ENCODE results near the gene SRA1. TPM values are rescaled to one million over a fixed set of nuclear protein-coding genes. Genes with fewer than 3 reads are reported as not detected.

SRA1 gene
- total RNA-seq, 1 donor from 2014 or later = 15.1 TPM

DNA sequence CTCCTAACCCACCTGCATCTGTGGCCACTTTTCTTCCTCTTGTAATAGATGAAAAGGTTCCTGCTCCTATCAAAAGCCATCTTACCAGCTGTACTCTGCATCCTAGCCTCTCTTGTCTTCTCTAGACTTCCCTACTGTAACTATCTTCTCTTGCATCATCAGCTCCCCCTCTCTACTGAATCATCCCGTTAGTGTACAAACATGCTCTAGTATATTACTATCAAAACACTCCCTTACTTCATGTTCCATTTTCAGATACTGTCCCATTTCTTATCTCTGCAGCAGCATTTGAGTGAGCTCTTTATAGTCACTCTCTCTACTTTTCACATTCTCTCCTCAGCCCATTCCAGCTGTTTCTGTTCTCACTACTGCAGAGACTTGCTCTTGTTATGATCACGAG lies 2.8 kb downstream of the SRA1 start:
- no peak overlapping the region for H3K4me3 ChIP-seq (ENCODE audit: low read length in 3 of 3)
- H3K36me3 ChIP-seq (ENCODE audit: control insufficient read depth in 3 of 3, insufficient read depth in 3 of 3, low read length in 3 of 3) = peaks cover 20 to 37% (median 25%) of the 10 kb centered on the region in 3 donors
- peaks cover 29 to 46% (median 35%) of the 10 kb centered on the region in 3 donors for H3K4me1 ChIP-seq (ENCODE audit: control insufficient read depth in 3 of 3, insufficient read depth in 3 of 3, low read length in 3 of 3)
- no peak overlapping the region for H3K27ac ChIP-seq (ENCODE audit: low read depth, low read length)
- H3K27me3 ChIP-seq (ENCODE audit: control insufficient read depth in 3 of 3, insufficient read depth in 3 of 3, low read length in 3 of 3) = no peaks in the 10 kb centered on the region
- H3K9me3 ChIP-seq (ENCODE audit: control insufficient read depth in 3 of 3, low read length in 3 of 3) = no peaks in the 10 kb centered on the region
- H3K9ac ChIP-seq (ENCODE audit: low read depth in 1 of 3, low read length in 3 of 3) = no peak overlapping the region

DNA sequence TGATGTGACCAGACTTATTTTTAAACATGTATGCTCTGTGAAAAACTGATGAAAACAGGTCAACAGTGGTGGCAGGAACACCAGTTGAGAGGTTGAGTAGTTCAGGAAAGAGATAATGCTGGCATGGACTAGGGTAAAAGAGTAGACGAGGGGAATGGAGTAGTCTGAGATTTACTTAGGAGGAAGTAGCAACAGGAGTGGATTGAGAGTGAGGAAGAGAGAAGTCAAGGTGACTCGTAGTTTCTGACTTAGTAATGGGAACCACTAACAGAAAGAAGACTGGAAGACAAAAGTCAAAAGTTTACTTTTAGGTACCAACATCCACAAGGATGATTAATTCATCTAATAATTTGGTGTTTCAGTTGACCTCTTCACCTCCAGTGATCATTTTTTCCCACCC lies 3.6 kb downstream of the SRA1 start:
- Histone ChIP-seq H3K27ac (ENCODE audit: low read depth, low read length) (no peak overlapping the region), H3K27me3 (ENCODE audit: control insufficient read depth in 3 of 3, insufficient read depth in 3 of 3, low read length in 3 of 3) (no peaks in the 10 kb centered on the region), H3K4me1 (ENCODE audit: control insufficient read depth in 3 of 3, insufficient read depth in 3 of 3, low read length in 3 of 3) (peaks cover 37 to 54% (median 43%) of the 10 kb centered on the region in 3 donors), H3K9me3 (ENCODE audit: control insufficient read depth in 3 of 3, low read length in 3 of 3) (no peaks in the 10 kb centered on the region), H3K36me3 (ENCODE audit: control insufficient read depth in 3 of 3, insufficient read depth in 3 of 3, low read length in 3 of 3) (peaks cover 17 to 35% (median 25%) of the 10 kb centered on the region in 3 donors), H3K4me3 (ENCODE audit: low read length in 3 of 3) (no peak overlapping the region), H3K9ac (ENCODE audit: low read depth in 1 of 3, low read length in 3 of 3) (no peak overlapping the region)

- Histone ChIP-seq H3K9ac (ENCODE audit: low read depth in 1 of 3, low read length in 3 of 3) (no peak overlapping the region), H3K4me1 (ENCODE audit: control insufficient read depth in 3 of 3, insufficient read depth in 3 of 3, low read length in 3 of 3) (peaks cover 48 to 64% (median 51%) of the 10 kb centered on the region in 3 donors), H3K9me3 (ENCODE audit: control insufficient read depth in 3 of 3, low read length in 3 of 3) (no peaks in the 10 kb centered on the region), H3K27ac (ENCODE audit: low read depth, low read length) (no peak overlapping the region), H3K36me3 (ENCODE audit: control insufficient read depth in 3 of 3, insufficient read depth in 3 of 3, low read length in 3 of 3) (peaks cover 14 to 29% (median 25%) of the 10 kb centered on the region in 3 donors), H3K4me3 (ENCODE audit: low read length in 3 of 3) (no peak overlapping the region), H3K27me3 (ENCODE audit: control insufficient read depth in 3 of 3, insufficient read depth in 3 of 3, low read length in 3 of 3) (no peaks in the 10 kb centered on the region)
These were observed 5.4 kb downstream of the SRA1 start for GRCh38 chr5:140551872-140552271.

GRCh38 chr5:140550147-140551079 lies 6.9 kb downstream of the SRA1 start:
- Histone ChIP-seq H3K9me3 (ENCODE audit: control insufficient read depth in 3 of 3, low read length in 3 of 3) (no peaks in the 10 kb centered on the region), H3K27ac (ENCODE audit: low read depth, low read length) (peak overlapping the region; percentile 99), H3K4me1 (ENCODE audit: control insufficient read depth in 3 of 3, insufficient read depth in 3 of 3, low read length in 3 of 3) (peaks cover 45 to 61% (median 47%) of the 10 kb centered on the region in 3 donors), H3K4me3 (ENCODE audit: low read length in 3 of 3) (no peak overlapping the region), H3K9ac (ENCODE audit: low read depth in 1 of 3, low read length in 3 of 3) (peak overlapping the region in 2 of 3 donors; percentile 94 to 97), H3K27me3 (ENCODE audit: control insufficient read depth in 3 of 3, insufficient read depth in 3 of 3, low read length in 3 of 3) (no peaks in the 10 kb centered on the region), H3K36me3 (ENCODE audit: control insufficient read depth in 3 of 3, insufficient read depth in 3 of 3, low read length in 3 of 3) (peaks cover 14 to 29% (median 25%) of the 10 kb centered on the region in 3 donors)

DNA sequence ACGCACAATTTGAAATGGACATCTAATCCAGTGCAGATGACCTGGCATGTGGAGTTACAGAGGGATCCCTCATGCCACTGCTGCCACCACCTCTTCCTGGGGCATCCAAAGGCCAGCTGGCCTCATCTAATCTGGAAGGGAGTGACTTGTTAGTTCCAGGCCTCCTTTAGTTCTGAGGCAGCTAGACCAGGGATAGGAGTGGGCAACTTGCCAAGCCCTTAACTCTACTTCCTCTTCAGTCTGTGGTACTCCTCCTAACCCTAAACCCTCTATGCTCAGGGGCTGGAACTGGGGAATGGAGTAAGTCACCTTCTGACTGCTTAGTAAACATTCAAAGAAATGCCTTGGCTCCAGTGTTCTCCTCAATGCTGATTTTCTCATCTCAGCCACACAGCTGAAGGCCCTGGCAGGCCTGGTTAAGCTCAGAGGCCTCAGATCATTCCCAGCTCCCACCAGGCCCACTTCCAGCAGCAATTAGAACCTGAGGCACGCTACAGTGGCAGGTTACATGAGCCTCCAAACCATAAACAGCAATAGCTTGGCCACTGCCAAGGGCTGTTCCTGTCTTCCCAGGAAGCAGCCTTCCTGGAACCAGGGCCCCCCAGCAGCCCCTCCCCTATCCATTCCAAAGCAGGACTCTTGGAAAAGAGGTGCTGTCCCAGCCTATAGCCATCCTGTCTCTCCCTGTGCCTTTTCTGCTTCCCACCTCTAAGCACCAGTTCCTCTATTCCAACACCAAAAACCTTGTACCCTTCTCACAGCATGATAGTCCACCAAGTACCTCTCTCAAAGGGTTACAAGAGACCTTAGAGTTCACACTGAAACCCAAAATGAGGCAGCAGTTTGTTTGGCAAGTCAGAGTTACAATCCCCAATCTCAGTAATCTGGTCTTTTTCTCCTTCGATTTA lies 7.8 kb downstream of the SRA1 start:
- peaks cover 14 to 34% (median 31%) of the 10 kb centered on the region in 3 donors for H3K36me3 ChIP-seq (ENCODE audit: control insufficient read depth in 3 of 3, insufficient read depth in 3 of 3, low read length in 3 of 3)
- H3K4me3 ChIP-seq (ENCODE audit: low read length in 3 of 3) = peak overlapping the region in 1 of 3 donors; percentile 41
- peaks cover 43 to 54% (median 47%) of the 10 kb centered on the region in 3 donors for H3K4me1 ChIP-seq (ENCODE audit: control insufficient read depth in 3 of 3, insufficient read depth in 3 of 3, low read length in 3 of 3)

DNA sequence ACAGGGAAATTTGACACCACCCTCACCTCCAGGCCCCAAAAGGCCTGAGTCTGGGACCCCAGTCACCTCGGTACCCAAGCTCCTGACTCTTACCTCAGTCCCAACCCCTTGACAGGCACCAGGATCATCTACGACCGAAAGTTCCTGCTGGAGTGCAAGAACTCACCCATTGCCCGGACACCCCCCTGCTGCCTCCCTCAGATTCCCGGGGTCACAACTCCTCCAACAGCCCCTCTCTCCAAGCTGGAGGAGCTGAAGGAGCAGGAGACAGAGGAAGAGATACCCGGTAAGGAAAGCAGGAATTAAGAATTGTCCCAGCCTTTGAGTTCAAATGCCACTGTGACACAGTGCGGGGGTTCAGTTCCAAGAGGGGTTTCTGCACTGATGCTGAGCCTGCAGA lies 8.5 kb downstream of the SRA1 start:
- H3K36me3 ChIP-seq (ENCODE audit: control insufficient read depth in 3 of 3, insufficient read depth in 3 of 3, low read length in 3 of 3) = peaks cover 14 to 39% (median 34%) of the 10 kb centered on the region in 3 donors
- peak overlapping the region; percentile 80 to 84 (median 83) for H3K4me3 ChIP-seq (ENCODE audit: low read length in 3 of 3)
- H3K9me3 ChIP-seq (ENCODE audit: control insufficient read depth in 3 of 3, low read length in 3 of 3) = no peaks in the 10 kb centered on the region
- H3K4me1 ChIP-seq (ENCODE audit: control insufficient read depth in 3 of 3, insufficient read depth in 3 of 3, low read length in 3 of 3) = peaks cover 41 to 50% (median 47%) of the 10 kb centered on the region in 3 donors
- no peaks in the 10 kb centered on the region for H3K27me3 ChIP-seq (ENCODE audit: control insufficient read depth in 3 of 3, insufficient read depth in 3 of 3, low read length in 3 of 3)
- H3K9ac ChIP-seq (ENCODE audit: low read depth in 1 of 3, low read length in 3 of 3) = peak overlapping the region; percentile 94 to 97 (median 95)
- H3K27ac ChIP-seq (ENCODE audit: low read depth, low read length) = peak overlapping the region; percentile 99

More for the DNA sequence above, 7.8 kb downstream of the SRA1 start:
- Histone ChIP-seq H3K27me3 (ENCODE audit: control insufficient read depth in 3 of 3, insufficient read depth in 3 of 3, low read length in 3 of 3) (no peaks in the 10 kb centered on the region), H3K9me3 (ENCODE audit: control insufficient read depth in 3 of 3, low read length in 3 of 3) (no peaks in the 10 kb centered on the region), H3K9ac (ENCODE audit: low read depth in 1 of 3, low read length in 3 of 3) (peak overlapping the region; percentile 94 to 97 (median 95)), H3K27ac (ENCODE audit: low read depth, low read length) (peak overlapping the region; percentile 99)

- H3K9me3 ChIP-seq (ENCODE audit: control insufficient read depth in 3 of 3, low read length in 3 of 3) = no peaks in the 10 kb centered on the region
These were observed 9.0 kb downstream of the SRA1 start for GRCh38 chr5:140548300-140548688.

DNA sequence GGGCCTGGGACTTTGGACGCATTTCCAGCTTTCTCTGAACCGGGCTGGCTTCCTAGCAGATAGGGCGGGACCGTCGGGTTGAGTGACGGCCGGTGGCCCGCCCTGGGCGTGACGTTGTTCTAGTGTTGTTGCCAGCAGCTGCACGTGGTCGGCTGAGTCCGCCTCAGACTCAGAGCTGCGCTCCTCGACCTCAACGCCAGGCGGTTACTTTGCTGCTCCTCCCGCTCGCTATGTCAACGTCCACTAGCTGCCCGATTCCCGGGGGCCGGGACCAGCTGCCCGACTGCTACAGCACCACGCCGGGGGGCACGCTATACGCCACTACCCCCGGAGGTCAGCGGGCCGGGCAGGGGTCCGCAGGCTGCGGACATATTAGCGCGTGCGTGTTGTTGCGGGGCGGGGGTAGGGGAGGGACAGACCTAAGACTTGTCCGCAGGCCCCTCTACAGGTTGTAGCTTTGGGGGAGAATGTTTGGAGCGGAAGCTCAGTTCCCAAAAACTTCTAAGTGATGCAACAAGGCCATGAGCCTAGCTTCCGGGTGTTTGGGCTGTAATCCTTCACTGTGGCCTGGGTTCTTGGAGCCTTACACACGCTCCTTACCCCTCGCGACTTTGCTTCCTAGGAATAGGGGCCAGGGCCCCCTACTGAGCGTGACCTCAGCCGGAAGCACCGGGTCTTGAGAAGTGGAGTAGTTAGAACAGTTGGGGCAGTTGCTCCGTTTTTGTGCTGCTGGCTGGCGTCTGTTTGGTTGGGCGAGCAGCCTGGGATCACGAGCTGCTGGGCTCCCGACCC lies 9.6 kb downstream of the SRA1 start, which contains the start of gene EIF4EBP3:
EIF4EBP3 (plus strand) TSS at position 155 of the 792 bp plus-strand sequence; CDS start at position 231, 76 bp downstream.
- peak within 1 kb of the TSS; percentile 99 for H3K27ac ChIP-seq (ENCODE audit: low read depth, low read length)
- peaks cover 41 to 47% (median 46%) of the 10 kb centered on the region in 3 donors for H3K4me1 ChIP-seq (ENCODE audit: control insufficient read depth in 3 of 3, insufficient read depth in 3 of 3, low read length in 3 of 3)
- peak within 1 kb of the TSS; percentile 94 to 97 (median 95) for H3K9ac ChIP-seq (ENCODE audit: low read depth in 1 of 3, low read length in 3 of 3)

More at GRCh38 chr5:140548300-140548688, 9.0 kb downstream of the SRA1 start:
- peak overlapping the region; percentile 94 to 97 (median 95) for H3K9ac ChIP-seq (ENCODE audit: low read depth in 1 of 3, low read length in 3 of 3)
- no peaks in the 10 kb centered on the region for H3K27me3 ChIP-seq (ENCODE audit: control insufficient read depth in 3 of 3, insufficient read depth in 3 of 3, low read length in 3 of 3)
- H3K27ac ChIP-seq (ENCODE audit: low read depth, low read length) = peak overlapping the region; percentile 99
- H3K4me3 ChIP-seq (ENCODE audit: low read length in 3 of 3) = peak overlapping the region; percentile 80 to 84 (median 83)
- H3K4me1 ChIP-seq (ENCODE audit: control insufficient read depth in 3 of 3, insufficient read depth in 3 of 3, low read length in 3 of 3) = peaks cover 41 to 47% (median 46%) of the 10 kb centered on the region in 3 donors
- H3K36me3 ChIP-seq (ENCODE audit: control insufficient read depth in 3 of 3, insufficient read depth in 3 of 3, low read length in 3 of 3) = peaks cover 14 to 39% (median 36%) of the 10 kb centered on the region in 3 donors

More for the DNA sequence above, 9.6 kb downstream of the SRA1 start, which contains the start of gene EIF4EBP3:
- Histone ChIP-seq H3K27me3 (ENCODE audit: control insufficient read depth in 3 of 3, insufficient read depth in 3 of 3, low read length in 3 of 3) (no peaks in the 10 kb centered on the region), H3K36me3 (ENCODE audit: control insufficient read depth in 3 of 3, insufficient read depth in 3 of 3, low read length in 3 of 3) (peaks cover 18 to 42% (median 40%) of the 10 kb centered on the region in 3 donors), H3K4me3 (ENCODE audit: low read length in 3 of 3) (peak within 1 kb of the TSS; percentile 80 to 84 (median 83)), H3K9me3 (ENCODE audit: control insufficient read depth in 3 of 3, low read length in 3 of 3) (no peaks in the 10 kb centered on the region)

All from skeletal muscle tissue (tissue), 4 donors.